Measurements from ENCODE around the gene CCDC12.

The CCDC12 gene

GRCh38 chr3:46929324-46929723 lies 47.2 kb downstream of the CCDC12 start:
- no peak for DNase-seq (ENCODE audit: extremely low spot score)
- TF ChIP-seq ZNF384 (IDR thresholded peaks at IDR 0.05) (no peak), CTBP1 (IDR thresholded peaks at IDR 0.05; ENCODE audit: borderline replicate concordance) (no peak), TARDBP (IDR thresholded peaks at IDR 0.05) (no peak), NFRKB (IDR thresholded peaks at IDR 0.05) (no peak), HDGF (IDR thresholded peaks at IDR 0.05; ENCODE audit: borderline replicate concordance) (no peak), L3MBTL2 (conservative IDR thresholded peaks at IDR 0.05) (no peak), FOXA1 (IDR thresholded peaks at IDR 0.05) (no peak), PKNOX1 (IDR thresholded peaks at IDR 0.05) (no peak)
- POLR2A ChIA-PET = no interaction called here
- CTCF ChIA-PET = no interaction called here

GRCh38 chr3:46928282-46928681 lies 48.3 kb downstream of the CCDC12 start:
- ChIA-PET CTCF (no interaction called here), POLR2A (no interaction called here)
- TF ChIP-seq NFRKB (IDR thresholded peaks at IDR 0.05) (no peak), FOXA1 (IDR thresholded peaks at IDR 0.05) (no peak), CTBP1 (IDR thresholded peaks at IDR 0.05; ENCODE audit: borderline replicate concordance) (no peak), FOXK2 (IDR thresholded peaks at IDR 0.05) (no peak), SP1 (IDR thresholded peaks at IDR 0.05) (no peak), LEF1 (IDR thresholded peaks at IDR 0.05; ENCODE audit: borderline replicate concordance) (no peak)
- DNase-seq (ENCODE audit: extremely low spot score) = no peak

GRCh38 chr3:46927718-46928073 lies 48.8 kb downstream of the CCDC12 start:
- no peak for TF ChIP-seq SUZ12 (IDR thresholded peaks at IDR 0.05)
- TF ChIP-seq FOXK2 (IDR thresholded peaks at IDR 0.05) = no peak
- TF ChIP-seq CTBP1 (IDR thresholded peaks at IDR 0.05; ENCODE audit: borderline replicate concordance) = no peak
- no peak for TF ChIP-seq FOXA1 (IDR thresholded peaks at IDR 0.05)
- TF ChIP-seq ZNF384 (IDR thresholded peaks at IDR 0.05) = no peak
- TF ChIP-seq NFRKB (IDR thresholded peaks at IDR 0.05) = no peak
- TF ChIP-seq SP1 (IDR thresholded peaks at IDR 0.05) = no peak
- TF ChIP-seq ELF4 (IDR thresholded peaks at IDR 0.05) = no peak
- TF ChIP-seq ARNT (IDR thresholded peaks at IDR 0.05) = no peak
- no peak for TF ChIP-seq LEF1 (IDR thresholded peaks at IDR 0.05; ENCODE audit: borderline replicate concordance)
- TF ChIP-seq FOXM1 (IDR thresholded peaks at IDR 0.05; ENCODE audit: borderline replicate concordance) = no peak
- TF ChIP-seq TARDBP (IDR thresholded peaks at IDR 0.05) = no peak
- no peak for TF ChIP-seq L3MBTL2 (conservative IDR thresholded peaks at IDR 0.05)
- no peak for TF ChIP-seq HDGF (IDR thresholded peaks at IDR 0.05; ENCODE audit: borderline replicate concordance)
- no peak for TF ChIP-seq BHLHE40 (IDR thresholded peaks at IDR 0.05; ENCODE audit: borderline replicate concordance)
- TF ChIP-seq PKNOX1 (IDR thresholded peaks at IDR 0.05) = no peak
- POLR2A ChIA-PET = no interaction called here
- CTCF ChIA-PET = no interaction called here
- no peak for DNase-seq (ENCODE audit: extremely low spot score)

- POLR2A ChIA-PET = no interaction called here
- CTCF ChIA-PET = no interaction called here
- no peak for DNase-seq (ENCODE audit: extremely low spot score)
- TF ChIP-seq NFRKB (IDR thresholded peaks at IDR 0.05) (no peak), SUZ12 (IDR thresholded peaks at IDR 0.05) (no peak), ZNF384 (IDR thresholded peaks at IDR 0.05) (no peak), PKNOX1 (IDR thresholded peaks at IDR 0.05) (no peak), FOXK2 (IDR thresholded peaks at IDR 0.05) (no peak), BHLHE40 (IDR thresholded peaks at IDR 0.05; ENCODE audit: borderline replicate concordance) (no peak), FOXM1 (IDR thresholded peaks at IDR 0.05; ENCODE audit: borderline replicate concordance) (no peak), TARDBP (IDR thresholded peaks at IDR 0.05) (no peak), ARNT (IDR thresholded peaks at IDR 0.05) (no peak), L3MBTL2 (conservative IDR thresholded peaks at IDR 0.05) (no peak), SP1 (IDR thresholded peaks at IDR 0.05) (no peak), FOXA1 (IDR thresholded peaks at IDR 0.05) (no peak), LEF1 (IDR thresholded peaks at IDR 0.05; ENCODE audit: borderline replicate concordance) (no peak), HDGF (IDR thresholded peaks at IDR 0.05; ENCODE audit: borderline replicate concordance) (no peak), ELF4 (IDR thresholded peaks at IDR 0.05) (no peak), CTBP1 (IDR thresholded peaks at IDR 0.05; ENCODE audit: borderline replicate concordance) (no peak)
These were observed 49.5 kb downstream of the CCDC12 start for GRCh38 chr3:46926871-46927717.

GRCh38 chr3:46926447-46926846 lies 50.1 kb downstream of the CCDC12 start:
- CTCF ChIA-PET = interaction anchor here (0.7 kb wide), 1 partner anchor 71 kb away, joined by 3 read pairs; no protein-coding TSS in a partner anchor
- DNase-seq (ENCODE audit: extremely low spot score) = no peak
- POLR2A ChIA-PET = no interaction called here
- TF ChIP-seq CTBP1 (IDR thresholded peaks at IDR 0.05; ENCODE audit: borderline replicate concordance) (no peak), SP1 (IDR thresholded peaks at IDR 0.05) (no peak), ARNT (IDR thresholded peaks at IDR 0.05) (no peak), PKNOX1 (IDR thresholded peaks at IDR 0.05) (no peak), FOXK2 (IDR thresholded peaks at IDR 0.05) (no peak), HDGF (IDR thresholded peaks at IDR 0.05; ENCODE audit: borderline replicate concordance) (no peak), ZNF384 (IDR thresholded peaks at IDR 0.05) (no peak), TARDBP (IDR thresholded peaks at IDR 0.05) (no peak), NFRKB (IDR thresholded peaks at IDR 0.05) (no peak), ELF4 (IDR thresholded peaks at IDR 0.05) (no peak), FOXM1 (IDR thresholded peaks at IDR 0.05; ENCODE audit: borderline replicate concordance) (no peak), BHLHE40 (IDR thresholded peaks at IDR 0.05; ENCODE audit: borderline replicate concordance) (no peak), FOXA1 (IDR thresholded peaks at IDR 0.05) (no peak), SUZ12 (IDR thresholded peaks at IDR 0.05) (no peak), LEF1 (IDR thresholded peaks at IDR 0.05; ENCODE audit: borderline replicate concordance) (no peak), L3MBTL2 (conservative IDR thresholded peaks at IDR 0.05) (no peak)
